ENCODE measurements around the gene RNF227.
"Not testable (repeated sequence)": the region's sequence is repeated elsewhere in the genome, so short reads cannot be mapped to it uniquely, and the experiment has no call there.

Gene RNF227

GRCh38 chr17:7915611-7916384, at the start of gene RNF227:
Gene RNF227 (minus strand): TSS chr17:7916289. CDS start chr17:7916195, 94 bp downstream.
- Mint-ChIP-seq H3K36me3 (ENCODE audit: low read depth) (peaks cover 12% of the 10 kb centered on the region), H3K27ac (peak within 1 kb of the TSS; percentile 69), H3K9me3 (peaks cover 7% of the 10 kb centered on the region), H3K4me1 (peaks cover 32% of the 10 kb centered on the region), H3K4me3 (peak within 1 kb of the TSS; percentile 85), H3K27me3 (ENCODE audit: low read depth, poor library complexity) (peaks cover 34% of the 10 kb centered on the region)
- DNase-seq = peak; percentile 92
- no peak for TF ChIP-seq CTCF (IDR thresholded peaks at IDR 0.05)

DNA sequence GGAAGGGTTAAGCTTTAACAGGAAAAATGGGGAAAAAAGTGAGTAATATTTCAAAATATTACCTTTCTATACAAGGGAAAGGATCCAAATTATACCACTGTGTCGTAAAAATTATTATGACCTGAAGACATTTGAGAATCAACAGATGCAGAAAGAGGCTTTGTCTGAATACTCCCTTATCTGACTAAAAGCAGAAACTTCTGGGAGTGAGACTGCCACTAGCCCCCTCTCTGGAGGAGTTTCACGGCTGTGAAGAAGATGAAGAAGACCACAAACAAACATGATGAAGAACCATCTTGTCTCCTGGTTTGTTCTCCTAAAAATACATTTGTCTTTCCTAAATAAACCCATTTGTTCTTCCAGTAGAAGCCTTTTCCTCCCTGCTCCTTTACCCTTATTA, 45.3 kb upstream of the RNF227 start:
- Mint-ChIP-seq H3K4me1 (no peaks in the 10 kb centered on the region), H3K27ac (no peak overlapping the region), H3K9me3 (no peaks in the 10 kb centered on the region), H3K36me3 (ENCODE audit: low read depth) (no peaks in the 10 kb centered on the region), H3K27me3 (ENCODE audit: low read depth, poor library complexity) (peaks cover 18% of the 10 kb centered on the region), H3K4me3 (no peak overlapping the region)
- no peak for TF ChIP-seq CTCF (IDR thresholded peaks at IDR 0.05)
- DNase-seq = no peak

- TF ChIP-seq CTCF (IDR thresholded peaks at IDR 0.05) = no peak
- Mint-ChIP-seq H3K4me1 (no peaks in the 10 kb centered on the region), H3K27ac (no peak overlapping the region), H3K4me3 (no peak overlapping the region), H3K9me3 (no peaks in the 10 kb centered on the region), H3K36me3 (ENCODE audit: low read depth) (no peaks in the 10 kb centered on the region), H3K27me3 (ENCODE audit: low read depth, poor library complexity) (peaks cover 16% of the 10 kb centered on the region)
- DNase-seq = no peak
These were observed 43.6 kb upstream of the RNF227 start for GRCh38 chr17:7959503-7960253.

- peaks cover 11% of the 10 kb centered on the region for H3K27me3 Mint-ChIP-seq (ENCODE audit: low read depth, poor library complexity)
- no peaks in the 10 kb centered on the region for H3K36me3 Mint-ChIP-seq (ENCODE audit: low read depth)
- no peaks in the 10 kb centered on the region for H3K4me1 Mint-ChIP-seq
- TF ChIP-seq CTCF (IDR thresholded peaks at IDR 0.05) = no peak
- DNase-seq = no peak
- H3K4me3 Mint-ChIP-seq = no peak overlapping the region
- H3K27ac Mint-ChIP-seq = peak overlapping the region; percentile 41
- H3K9me3 Mint-ChIP-seq = no peaks in the 10 kb centered on the region
These were observed 40.3 kb upstream of the RNF227 start for GRCh38 chr17:7956228-7956965.

DNA sequence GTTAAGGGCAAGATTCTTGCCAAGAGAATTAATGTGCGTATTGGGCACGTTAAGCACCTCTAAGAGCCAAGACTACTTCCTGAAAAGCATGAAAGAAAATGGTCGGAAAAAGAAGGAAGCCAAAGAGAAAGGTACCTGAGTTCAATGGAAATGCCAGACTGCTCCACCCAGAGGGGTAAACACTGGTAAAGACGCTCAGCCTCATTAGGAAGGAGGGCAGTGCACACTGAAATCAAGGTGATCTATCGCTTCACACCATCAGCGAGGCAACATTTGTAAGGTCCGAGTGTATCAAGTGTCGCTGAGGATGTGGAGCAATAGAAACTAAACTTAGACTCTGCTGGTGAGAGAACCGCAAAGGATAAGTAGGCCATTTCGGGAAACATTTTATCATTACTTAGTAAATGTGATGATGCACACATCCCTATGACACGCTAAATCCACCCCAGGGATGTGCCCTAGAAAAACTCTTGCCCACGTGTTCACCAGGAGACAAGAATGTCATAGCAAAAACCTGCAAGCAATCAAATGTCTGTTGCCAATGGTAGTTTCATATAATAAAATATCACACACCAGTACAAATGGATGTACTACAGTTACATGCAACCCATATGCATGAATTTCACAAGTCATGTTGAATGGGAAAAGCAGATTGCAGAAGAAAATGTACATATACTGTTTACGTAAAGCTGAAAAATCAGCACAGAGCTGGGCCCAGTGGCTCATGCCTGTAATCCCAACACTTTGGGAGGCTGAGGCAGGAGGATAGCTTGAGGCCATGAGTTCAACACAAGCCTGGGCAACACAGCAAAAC, 39.5 kb upstream of the RNF227 start:
- Mint-ChIP-seq H3K27me3 (ENCODE audit: low read depth, poor library complexity) (peaks cover 8% of the 10 kb centered on the region), H3K9me3 (no peaks in the 10 kb centered on the region), H3K4me3 (no peak overlapping the region), H3K4me1 (no peaks in the 10 kb centered on the region), H3K27ac (no peak overlapping the region), H3K36me3 (ENCODE audit: low read depth) (no peaks in the 10 kb centered on the region)
- TF ChIP-seq CTCF (IDR thresholded peaks at IDR 0.05) = no peak
- DNase-seq = no peak

DNA sequence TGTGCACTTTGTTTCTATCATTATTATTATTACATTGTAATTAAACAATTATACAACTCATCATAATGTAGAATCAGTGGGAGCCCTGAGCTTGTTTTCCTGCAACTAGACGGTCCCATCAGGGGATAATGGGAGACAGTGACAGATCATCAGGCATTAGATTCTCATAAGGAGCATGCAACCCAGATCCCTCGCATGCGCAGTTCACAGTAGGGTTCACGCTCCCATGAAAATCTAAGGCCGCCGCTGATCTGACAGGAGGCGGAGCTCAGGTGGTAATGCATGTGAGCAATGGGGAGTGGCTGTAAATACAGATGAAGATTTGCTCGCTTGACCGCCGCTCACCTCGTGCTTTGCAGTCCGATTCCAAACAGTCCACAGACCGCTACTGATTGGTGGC, 37.2 kb upstream of the RNF227 start:
- not testable (repeated sequence) for H3K4me3 Mint-ChIP-seq; H3K27ac Mint-ChIP-seq; H3K9me3 Mint-ChIP-seq; H3K27me3 Mint-ChIP-seq (ENCODE audit: low read depth, poor library complexity); H3K4me1 Mint-ChIP-seq; DNase-seq
- H3K36me3 Mint-ChIP-seq (ENCODE audit: low read depth) = peaks cover 23% of the 10 kb centered on the region
